Common myeloid progenitor, CD34-positive (primary cell): Measurements from ENCODE around the gene POPDC3. TPM values are rescaled to one million over a fixed set of nuclear protein-coding genes. Genes with fewer than 3 reads are reported as not detected.
"Not testable (repeated sequence)": the region's sequence is repeated elsewhere in the genome, so short reads cannot be mapped to it uniquely, and the experiment has no call there.

ENCODE experiments used
- CTCF ChIA-PET: fragments of 350-600 bp; sonication (Branson Sonifier 250); formaldehyde crosslinking; loops from one replicate; lab custom pipeline; 2021; ENCODE audit warnings: antibody characterized with exemption; lab: Charles Lee
- POLR2A ChIA-PET: fragments of 350-600 bp; sonication (Branson Sonifier 250); formaldehyde crosslinking; loops from one replicate; lab custom pipeline; 2021; ENCODE audit warnings: antibody characterized with exemption; lab: Charles Lee
- DNase-seq, 3 donors: peaks; one replicate each; pipeline versions ENCODE4 v3.0.0 to v3.0.0-alpha.2; 2013
- H3K27ac ChIP-seq, 2 experiments: 1 replicate in 1 of 2; 2 replicates in 1 of 2; pipeline ENCODE4 v1.7.0; 2013; ENCODE audit warnings: inconsistent platforms in 2 of 2, low read length in 2 of 2, mild to moderate bottlenecking in 2 of 2, low read depth in 1 of 2, moderate library complexity in 1 of 2; ENCODE audit not compliant: severe bottlenecking in 2 of 2, insufficient read depth in 1 of 2, poor library complexity in 1 of 2
- H3K27me3 ChIP-seq, 5 experiments: replicated peaks in 2 of 5; 1 replicate in 3 of 5; 2 replicates in 2 of 5; pipeline versions ENCODE4 v1.6.1 to v1.7.0; 2013; ENCODE audit warnings: low read length in 4 of 5, mild to moderate bottlenecking in 2 of 5, moderate library complexity in 2 of 5, inconsistent platforms in 1 of 5; ENCODE audit not compliant: insufficient read depth in 5 of 5, control insufficient read depth in 4 of 5
- H3K36me3 ChIP-seq, 4 experiments: 1 replicate in 2 of 4; 2 replicates in 2 of 4; pipeline versions ENCODE4 v1.6.1 to v1.7.0; 2013; ENCODE audit warnings: low read length in 3 of 4, control low read depth in 1 of 4, mild to moderate bottlenecking in 1 of 4; ENCODE audit not compliant: control insufficient read depth in 4 of 4, insufficient read depth in 4 of 4
- H3K4me1 ChIP-seq, 4 experiments: 1 replicate in 3 of 4; 2 replicates in 1 of 4; pipeline versions ENCODE4 v1.6.1 to v1.7.1; 2013; ENCODE audit warnings: low read length in 3 of 4, mild to moderate bottlenecking in 3 of 4, control low read depth in 1 of 4, inconsistent platforms in 1 of 4, moderate library complexity in 1 of 4; ENCODE audit not compliant: control insufficient read depth in 4 of 4, insufficient read depth in 4 of 4; ENCODE audit errors: control extremely low read depth in 1 of 4
- H3K4me3 ChIP-seq, 7 experiments: 1 replicate in 4 of 7; 2 replicates in 3 of 7; pipeline versions ENCODE4 v1.5.1 to v1.7.0; 2013; ENCODE audit warnings: mild to moderate bottlenecking in 7 of 7, low read length in 6 of 7, moderate library complexity in 6 of 7, inconsistent platforms in 2 of 7, low read depth in 2 of 7, control low read depth in 1 of 7; ENCODE audit not compliant: insufficient read depth in 4 of 7, control insufficient read depth in 1 of 7; ENCODE audit errors: extremely low read depth in 1 of 7
- H3K9me3 ChIP-seq, 5 experiments: 1 replicate in 4 of 5; 2 replicates in 1 of 5; pipeline versions ENCODE4 v1.6.1 to v1.7.1; 2013; ENCODE audit warnings: low read length in 4 of 5, mild to moderate bottlenecking in 2 of 5, inconsistent platforms in 1 of 5, low read depth in 1 of 5, moderate library complexity in 1 of 5; ENCODE audit not compliant: control insufficient read depth in 4 of 5, insufficient read depth in 2 of 5; ENCODE audit errors: control extremely low read depth in 1 of 5
- WGBS: methylation state at CpG from one replicate; pipeline ENCODE4 v1.1.5; 2013; ENCODE audit not compliant: insufficient coverage; 5-methylcytosine and 5-hydroxymethylcytosine counted together
- polyA plus RNA-seq: library from polyadenylated mRNA; unstranded; fragments of 120-200 nt; gene quantifications from one replicate; pipeline ENCODE4 v1.2.1, GENCODE V29; 2013

The POPDC3 gene
- not detected for polyA plus RNA-seq

DNA sequence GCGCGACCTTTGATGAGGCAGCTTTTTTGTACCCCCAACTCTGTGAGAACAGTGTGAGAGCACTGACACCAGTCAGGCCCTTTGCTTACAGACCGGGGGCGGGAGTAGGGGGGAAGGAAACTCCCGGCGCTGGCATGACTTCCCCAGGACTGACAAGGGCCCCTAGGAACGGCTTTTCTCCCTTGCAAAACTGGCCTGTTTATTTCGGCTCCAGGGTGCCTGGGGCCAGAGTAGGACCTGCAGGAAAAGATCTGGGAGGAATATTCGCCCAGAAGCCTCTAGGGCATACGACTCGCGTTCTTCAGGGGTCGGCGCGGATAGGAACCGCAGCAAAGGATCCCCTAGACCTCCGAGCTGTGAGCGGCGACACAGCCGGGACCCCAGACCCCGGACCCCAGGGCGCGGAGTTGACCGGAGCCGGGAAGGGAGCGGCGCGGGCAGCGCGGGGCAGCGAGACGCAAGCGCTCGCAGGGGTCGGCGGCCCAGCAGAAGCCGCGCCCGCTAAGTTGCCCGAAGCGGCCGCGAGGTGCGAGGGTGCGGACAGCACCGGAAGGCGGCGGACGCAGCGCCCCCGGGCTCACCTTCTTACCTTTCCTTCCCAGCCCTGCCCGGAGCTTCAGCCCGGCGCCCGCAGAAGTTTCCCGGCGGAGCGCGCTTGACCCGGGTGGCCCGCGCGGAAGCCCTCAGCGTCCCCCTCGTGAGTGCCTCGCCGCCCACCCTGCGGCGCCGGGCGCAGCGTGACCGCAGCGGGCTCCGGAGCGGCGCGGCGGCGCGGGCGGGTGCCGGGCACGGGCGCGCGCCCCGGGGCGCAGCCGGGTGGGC lies at the start of gene POPDC3:
Gene POPDC3 (minus strand): TSS at position 771 of the 822 bp plus-strand sequence. CDS start 18,105 bp downstream, outside the sequence.
- DNase-seq = peak in 2 of 3 donors; percentile 21 to 40
- Histone ChIP-seq H3K4me3 (peak within 1 kb of the TSS in 6 of 7 experiments; percentile 29 to 61 (median 54)), H3K27ac (no peak within 1 kb of the TSS), H3K27me3 (peaks cover 11 to 69% (median 41%) of the 10 kb centered on the region in 5 experiments), H3K36me3 (no peaks in the 10 kb centered on the region), H3K9me3 (peaks cover 0 to 2% (median 0%) of the 10 kb centered on the region in 5 experiments), H3K4me1 (peaks cover 0 to 10% (median 9%) of the 10 kb centered on the region in 4 experiments)
- ChIA-PET CTCF (no interaction called here), POLR2A (no interaction called here)
- 2% methylated on average over 74 of the region's 90 CpGs for WGBS

DNA sequence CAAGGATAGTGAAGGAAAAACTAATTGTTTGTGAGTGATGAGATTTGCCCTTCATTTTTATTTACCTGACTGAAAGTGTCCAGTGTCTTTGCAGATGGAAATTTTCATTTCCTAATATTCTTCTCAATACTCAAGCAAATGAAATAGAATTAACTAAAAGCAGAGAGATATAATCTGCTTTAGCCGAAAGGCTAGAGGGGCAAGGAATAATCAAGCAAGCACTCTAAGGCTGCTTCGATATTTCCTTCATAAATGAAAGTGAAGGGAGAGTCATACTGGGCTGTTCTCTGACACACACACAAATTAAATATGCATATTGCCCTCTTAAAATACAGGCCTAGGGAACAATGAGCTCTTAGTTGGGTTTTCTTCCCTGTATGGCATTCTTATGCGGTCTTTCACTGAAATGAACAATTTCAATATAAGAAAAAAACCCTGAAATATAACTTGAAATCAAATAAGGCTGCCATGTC lies 47.5 kb upstream of the POPDC3 start:
- Histone ChIP-seq H3K4me3 (no peak overlapping the region), H3K9me3 (no peaks in the 10 kb centered on the region), H3K27ac (no peak overlapping the region), H3K27me3 (peaks cover 0 to 2% (median 0%) of the 10 kb centered on the region in 5 experiments), H3K4me1 (no peaks in the 10 kb centered on the region), H3K36me3 (no peaks in the 10 kb centered on the region)
- ChIA-PET POLR2A (no interaction called here), CTCF (no interaction called here)
- no peak for DNase-seq
- no CpG with 5 or more reads among the region's 3 CpGs for WGBS

DNA sequence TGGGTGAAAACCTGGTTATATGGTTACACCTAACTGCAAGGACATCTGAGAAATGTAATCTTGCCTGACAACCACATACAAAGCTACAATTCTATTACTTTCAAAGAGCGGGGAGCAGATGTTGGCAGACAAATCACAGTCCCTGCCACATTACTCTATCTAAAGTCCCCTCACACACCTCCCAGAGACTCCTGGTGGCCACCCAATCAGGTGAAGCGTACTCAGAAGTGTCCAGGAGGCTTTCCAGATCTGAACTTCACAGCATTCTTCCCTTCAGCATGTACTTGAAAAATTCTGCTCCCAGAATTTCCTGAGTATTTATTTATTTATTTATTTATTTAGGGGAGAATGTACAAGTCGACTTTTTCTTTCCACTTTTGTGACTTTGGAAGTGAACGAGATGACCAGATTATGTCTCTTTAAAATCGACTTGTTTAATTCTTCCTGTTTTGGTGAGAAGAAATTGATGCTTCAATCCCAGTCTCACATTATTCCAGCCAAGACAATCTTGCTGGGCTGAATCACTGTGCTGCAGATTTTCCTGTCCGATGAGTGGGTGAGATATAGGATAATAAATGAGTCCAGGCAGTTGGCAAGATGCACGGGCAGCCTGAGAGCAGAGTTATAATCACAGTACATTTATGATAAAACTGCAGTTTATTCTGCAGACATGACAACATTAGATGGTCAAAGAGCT lies 46.9 kb upstream of the POPDC3 start:
- Histone ChIP-seq H3K36me3 (no peaks in the 10 kb centered on the region), H3K4me3 (no peak overlapping the region), H3K27me3 (peaks cover 0 to 2% (median 0%) of the 10 kb centered on the region in 5 experiments), H3K9me3 (no peaks in the 10 kb centered on the region), H3K27ac (no peak overlapping the region), H3K4me1 (no peaks in the 10 kb centered on the region)
- POLR2A ChIA-PET = no interaction called here
- CTCF ChIA-PET = no interaction called here
- no peak for DNase-seq
- WGBS = 78% methylated on average over 4 of the region's 7 CpGs

DNA sequence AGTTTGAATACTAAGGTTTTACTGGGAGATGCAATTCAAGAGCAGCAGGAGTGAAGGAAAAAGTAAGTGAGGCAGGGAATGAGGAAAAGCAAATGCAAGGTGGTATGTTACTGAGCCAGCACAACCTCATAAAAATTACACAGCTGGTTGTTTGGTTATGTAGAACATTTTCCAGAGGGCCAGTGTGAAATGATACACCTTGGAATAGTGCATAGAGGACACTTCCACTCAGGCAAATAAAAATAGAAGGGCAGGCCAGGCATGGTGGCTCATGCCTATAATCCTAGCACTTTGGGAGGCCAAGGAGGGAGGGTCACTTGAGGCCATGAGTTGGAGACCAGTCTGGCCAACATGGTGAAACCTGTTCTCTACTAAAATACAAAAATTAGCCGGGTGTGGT lies 43.4 kb upstream of the POPDC3 start:
- no peaks in the 10 kb centered on the region for H3K36me3 ChIP-seq
- WGBS = 100% methylated on average over 1 of the region's 1 CpG
- ChIA-PET POLR2A (interaction anchor here (0.7 kb wide), 1 partner anchor 15 kb away, joined by 3 read pairs; no protein-coding TSS in a partner anchor), CTCF (no interaction called here)
- no peak overlapping the region for H3K4me3 ChIP-seq
- H3K4me1 ChIP-seq = no peaks in the 10 kb centered on the region
- H3K27ac ChIP-seq = no peak overlapping the region
- DNase-seq = no peak
- H3K9me3 ChIP-seq = no peaks in the 10 kb centered on the region
- peaks cover 0 to 2% (median 0%) of the 10 kb centered on the region in 5 experiments for H3K27me3 ChIP-seq

DNA sequence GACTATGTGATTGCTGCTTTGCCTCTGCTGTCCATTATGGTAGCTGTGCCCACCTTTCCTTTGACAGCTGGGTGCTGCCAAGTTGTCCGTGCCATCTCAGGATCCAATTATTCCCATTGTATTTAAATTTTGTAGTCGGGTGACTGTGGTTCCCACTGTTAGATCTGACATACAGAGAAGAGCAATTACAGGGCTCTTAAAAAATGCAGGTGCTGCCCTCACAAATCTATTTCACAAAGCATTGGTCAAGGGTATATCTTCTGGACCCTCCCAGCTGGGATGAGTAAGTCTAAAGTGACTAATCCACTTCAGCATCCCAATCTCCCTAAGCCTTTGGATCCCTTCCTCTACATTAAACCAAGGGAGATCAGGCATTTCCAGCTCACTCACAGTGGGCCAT lies 41.4 kb upstream of the POPDC3 start:
- POLR2A ChIA-PET, H3K27me3 ChIP-seq, H3K27ac ChIP-seq, H3K36me3 ChIP-seq, H3K4me3 ChIP-seq, CTCF ChIA-PET, H3K9me3 ChIP-seq, H3K4me1 ChIP-seq, DNase-seq: not testable (repeated sequence)
- no CpG with 5 or more reads among the region's 2 CpGs for WGBS

DNA sequence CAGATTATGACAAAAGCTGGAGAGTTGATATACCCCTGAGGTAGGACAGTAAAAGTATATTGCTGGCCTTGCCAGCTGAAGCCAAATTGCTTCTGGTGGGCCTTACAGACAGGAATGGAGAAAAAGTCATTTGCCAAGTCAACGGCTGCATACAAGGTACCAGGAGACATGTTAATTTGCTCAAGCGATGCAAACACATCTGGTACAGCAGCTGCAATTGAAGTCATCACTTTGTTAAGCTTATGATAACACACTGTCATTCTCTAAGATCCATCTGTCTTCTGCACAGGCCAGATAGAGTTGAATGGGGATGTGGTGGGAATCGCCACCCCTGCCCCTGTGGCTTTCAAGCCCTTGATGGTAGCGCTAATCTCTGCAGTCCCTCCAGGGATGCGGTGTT lies 40.4 kb upstream of the POPDC3 start:
- no peaks in the 10 kb centered on the region for H3K36me3 ChIP-seq
- POLR2A ChIA-PET = no interaction called here
- H3K27ac ChIP-seq = no peak overlapping the region
- CTCF ChIA-PET = no interaction called here
- no peaks in the 10 kb centered on the region for H3K27me3 ChIP-seq
- WGBS = 93% methylated on average over 2 of the region's 5 CpGs
- no peak overlapping the region for H3K4me3 ChIP-seq
- no peak for DNase-seq
- no peaks in the 10 kb centered on the region for H3K9me3 ChIP-seq
- H3K4me1 ChIP-seq = no peaks in the 10 kb centered on the region

- CTCF ChIA-PET, H3K9me3 ChIP-seq, H3K4me3 ChIP-seq, H3K27me3 ChIP-seq, DNase-seq, H3K27ac ChIP-seq, H3K36me3 ChIP-seq, POLR2A ChIA-PET, H3K4me1 ChIP-seq: not testable (repeated sequence)
- 100% methylated on average over 6 of the region's 9 CpGs for WGBS
These were observed 39.4 kb upstream of the POPDC3 start for GRCh38 chr6:105219218-105219617.
